ENCODE results near the gene BGN.
A peak's percentile ranks its signal among the peaks of the same experiment; 100 is the strongest.

The BGN gene

GRCh38 chrX:153512501-153512893, 17.7 kb downstream of the BGN start (continued):
- TF ChIP-seq ZBTB6 (tag by site-specific recombination; IDR thresholded peaks at IDR 0.05) (no peak), ZNF148 (tag by site-specific recombination; IDR thresholded peaks at IDR 0.05; ENCODE audit: borderline replicate concordance) (peak; percentile 64; the same call in 1 of the 2 replicates), SCRT1 (tag by site-specific recombination; IDR thresholded peaks at IDR 0.05; ENCODE audit: borderline replicate concordance) (no peak), ZNF658 (tag by site-specific recombination; IDR thresholded peaks at IDR 0.05) (peak; percentile 75; the same call in 1 of the 2 replicates), OVOL3 (tag by site-specific recombination; IDR thresholded peaks at IDR 0.05) (no peak), ZNF416 (tag by site-specific recombination; IDR thresholded peaks at IDR 0.05) (no peak), REST (tag by site-specific recombination; IDR thresholded peaks at IDR 0.05) (no peak), ZNF138 (tag by site-specific recombination; IDR thresholded peaks at IDR 0.05; ENCODE audit: borderline replicate concordance) (no peak), ZNF350 (tag by site-specific recombination; IDR thresholded peaks at IDR 0.05) (no peak), ZNF596 (tag by site-specific recombination; IDR thresholded peaks at IDR 0.05) (no peak), MYNN (tag by site-specific recombination; IDR thresholded peaks at IDR 0.05; ENCODE audit: borderline replicate concordance) (no peak), ZNF585B (tag by site-specific recombination; IDR thresholded peaks at IDR 0.05) (no peak; the same call in 1 of the 2 replicates), ZSCAN5A (tag by site-specific recombination; IDR thresholded peaks at IDR 0.05) (no peak), ZNF501 (tag by site-specific recombination; IDR thresholded peaks at IDR 0.05) (no peak), ZNF394 (tag by site-specific recombination; IDR thresholded peaks at IDR 0.05; ENCODE audit: borderline replicate concordance) (no peak), ZNF558 (tag by site-specific recombination; IDR thresholded peaks at IDR 0.05) (no peak), ZNF449 (tag by site-specific recombination; IDR thresholded peaks at IDR 0.05) (no peak), EGR2 (tag by site-specific recombination; IDR thresholded peaks at IDR 0.05; ENCODE audit: low read depth) (peak; percentile 100), ZBTB48 (tag by site-specific recombination; IDR thresholded peaks at IDR 0.05) (0 out of 2 replicates have a peak, but pooled peaks have one; percentile 56), ZNF560 (tag by site-specific recombination; IDR thresholded peaks at IDR 0.05; ENCODE audit: borderline replicate concordance) (no peak), ZNF175 (tag by site-specific recombination; IDR thresholded peaks at IDR 0.05) (no peak), GLIS2 (tag by site-specific recombination; IDR thresholded peaks at IDR 0.05) (no peak), ZNF280C (tag by site-specific recombination; IDR thresholded peaks at IDR 0.05) (no peak), ZNF830 (tag by site-specific recombination; IDR thresholded peaks at IDR 0.05; ENCODE audit: low read depth) (no peak), ZNF626 (tag by site-specific recombination; IDR thresholded peaks at IDR 0.05) (no peak), ZBTB7A (tag by site-specific recombination; IDR thresholded peaks at IDR 0.05; ENCODE audit: low read depth) (peak; percentile 65; the same call in 1 of the 2 replicates), ZSCAN4 (tag by site-specific recombination; IDR thresholded peaks at IDR 0.05) (peak; percentile 56)
